Gastroesophageal sphincter (tissue), 4 donors: Measurements from ENCODE around the gene ADAMTS2. TPM values are rescaled to one million over a fixed set of nuclear protein-coding genes. Genes with fewer than 3 reads are reported as not detected.

ENCODE experiments used
- ATAC-seq: fragments of 150-250 bp; one replicate; pipeline ENCODE4 v1.9.1; 2016; ENCODE audit warnings: mild to moderate bottlenecking, moderate library complexity
- H3K27ac ChIP-seq, 4 donors: fragments of 200-600 bp; sonication (generic) in 3 of 4; 1 replicate in 3 of 4; 2 replicates in 1 of 4; pipeline ENCODE4 v1.5.1; 2016 to 2019
- H3K27me3 ChIP-seq: fragments of 200-600 bp; sonication (generic); one replicate; pipeline ENCODE4 v1.5.1; 2019
- H3K36me3 ChIP-seq, 2 donors: fragments of 200-600 bp; sonication (generic); one replicate each; pipeline ENCODE4 v1.5.1; 2019; ENCODE audit warnings: control low read depth in 1 of 2
- H3K4me1 ChIP-seq, 3 donors: fragments of 200-600 bp; sonication (generic); 1 replicate in 2 of 3; 2 replicates in 1 of 3; pipeline ENCODE4 v1.5.1; 2016 to 2019; ENCODE audit warnings: control low read depth in 2 of 3
- H3K4me3 ChIP-seq, 2 donors: fragments of 200-600 bp; sonication (generic); one replicate each; pipeline ENCODE4 v1.5.1; 2019; ENCODE audit warnings: mild to moderate bottlenecking in 1 of 2, moderate library complexity in 1 of 2
- H3K9me3 ChIP-seq, 3 donors: fragments of 200-600 bp; sonication (generic); one replicate each; pipeline ENCODE4 v1.5.1; 2017 to 2019; ENCODE audit warnings: control low read depth in 2 of 3
- EP300 ChIP-seq: sonication (generic); formaldehyde crosslinking; IDR thresholded peaks from one replicate; pipeline ENCODE4 v1.6.1; 2017; ENCODE audit warnings: antibody characterized with exemption, mild to moderate bottlenecking
- POLR2A ChIP-seq, 2 donors: fragments of 450-650 bp; IDR thresholded peaks; one replicate each; pipeline ENCODE4 v1.6.1; 2017; ENCODE audit warnings: antibody characterized with exemption in 2 of 2, mild to moderate bottlenecking in 2 of 2, moderate library complexity in 1 of 2
- POLR2AphosphoS5 ChIP-seq: sonication (generic); formaldehyde crosslinking; IDR thresholded peaks from one replicate; pipeline ENCODE4 v1.6.1; 2017; ENCODE audit warnings: antibody characterized with exemption
- WGBS, 2 donors: methylation state at CpG; one replicate each; pipeline ENCODE4 v1.1.5; 2018; ENCODE audit warnings: low coverage in 1 of 2; 5-methylcytosine and 5-hydroxymethylcytosine counted together
- total RNA-seq, 4 donors: library from RNA; depleted of rRNA; stranded (reverse); fragments of >200 nt; gene quantifications; one replicate each; pipeline ENCODE4 v1.1.0, GENCODE V29; 2016
- TF ChIP-seq, protein P1 (sequence below), 4 experiments: fragments of 200-600 bp in 2 of 4; fragments of 450-650 bp in 2 of 4; sonication (generic) in 1 of 4; IDR thresholded peaks; one replicate each; pipeline ENCODE4 v1.5.1; 2017 to 2019; ENCODE audit warnings: antibody characterized with exemption in 4 of 4, mild to moderate bottlenecking in 2 of 4, moderate library complexity in 2 of 4

Gene ADAMTS2
- total RNA-seq, 4 donors from 2014 or later = 14.8 to 24.8 (median 22.6) TPM

DNA sequence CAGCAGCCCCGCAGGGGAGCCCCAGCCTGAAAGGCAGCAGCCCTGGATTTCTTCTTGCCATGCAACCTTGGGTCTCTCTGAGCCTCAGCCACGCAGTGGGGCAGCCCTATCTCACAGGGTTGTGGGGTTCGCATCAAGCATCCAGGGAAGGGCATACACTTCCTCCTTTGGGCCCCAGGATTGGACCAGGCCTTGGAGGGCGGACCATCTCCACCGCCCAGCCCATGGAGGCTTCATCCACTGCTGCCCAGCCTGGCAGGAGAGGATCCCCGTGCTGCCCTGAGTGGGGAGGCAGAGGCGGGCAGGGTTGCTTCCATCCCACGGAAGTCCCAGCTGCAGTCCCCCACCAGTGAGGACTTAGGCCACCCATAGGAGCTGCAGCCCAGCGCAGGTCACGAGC is 5.3 kb downstream of the ADAMTS2 start:
- ATAC-seq = no peak

DNA sequence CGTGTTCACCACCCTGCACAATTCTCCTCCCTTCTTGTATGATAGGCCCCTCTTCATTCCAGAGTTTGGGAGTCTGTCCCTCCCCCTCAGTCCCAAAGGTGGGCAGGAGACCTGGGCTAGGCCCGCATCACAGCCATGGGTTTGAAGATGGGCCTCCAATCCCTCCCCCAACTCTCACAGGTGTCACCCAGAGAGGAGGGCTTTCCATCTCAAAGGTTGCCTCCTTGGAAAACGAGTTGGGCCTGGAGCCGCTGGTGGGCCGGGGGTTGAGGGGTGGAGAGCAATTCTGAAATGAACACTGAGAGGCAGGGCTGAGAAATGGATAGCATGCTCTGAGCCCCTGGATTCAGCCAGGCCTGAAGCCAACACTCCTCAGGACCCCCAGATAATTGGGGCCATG is 6.2 kb downstream of the ADAMTS2 start:
- no CpG with 5 or more reads among the region's 5 CpGs for WGBS, 2 donors
- H3K9me3 ChIP-seq = no peaks in the 10 kb centered on the region
- peaks cover 0 to 7% of the 10 kb centered on the region in 2 donors for H3K36me3 ChIP-seq
- peaks cover 0 to 25% (median 12%) of the 10 kb centered on the region in 3 donors for H3K4me1 ChIP-seq
- no peak for ATAC-seq
- TF ChIP-seq POLR2AphosphoS5 (no peak), POLR2A (IDR thresholded peaks at IDR 0.05) (no peak), EP300 (no peak)
- TF ChIP-seq, protein P1, sequence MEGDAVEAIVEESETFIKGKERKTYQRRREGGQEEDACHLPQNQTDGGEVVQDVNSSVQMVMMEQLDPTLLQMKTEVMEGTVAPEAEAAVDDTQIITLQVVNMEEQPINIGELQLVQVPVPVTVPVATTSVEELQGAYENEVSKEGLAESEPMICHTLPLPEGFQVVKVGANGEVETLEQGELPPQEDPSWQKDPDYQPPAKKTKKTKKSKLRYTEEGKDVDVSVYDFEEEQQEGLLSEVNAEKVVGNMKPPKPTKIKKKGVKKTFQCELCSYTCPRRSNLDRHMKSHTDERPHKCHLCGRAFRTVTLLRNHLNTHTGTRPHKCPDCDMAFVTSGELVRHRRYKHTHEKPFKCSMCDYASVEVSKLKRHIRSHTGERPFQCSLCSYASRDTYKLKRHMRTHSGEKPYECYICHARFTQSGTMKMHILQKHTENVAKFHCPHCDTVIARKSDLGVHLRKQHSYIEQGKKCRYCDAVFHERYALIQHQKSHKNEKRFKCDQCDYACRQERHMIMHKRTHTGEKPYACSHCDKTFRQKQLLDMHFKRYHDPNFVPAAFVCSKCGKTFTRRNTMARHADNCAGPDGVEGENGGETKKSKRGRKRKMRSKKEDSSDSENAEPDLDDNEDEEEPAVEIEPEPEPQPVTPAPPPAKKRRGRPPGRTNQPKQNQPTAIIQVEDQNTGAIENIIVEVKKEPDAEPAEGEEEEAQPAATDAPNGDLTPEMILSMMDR (IDR thresholded peaks at IDR 0.05) = no peak
- H3K4me3 ChIP-seq = no peak overlapping the region
- H3K27me3 ChIP-seq = peaks cover 71% of the 10 kb centered on the region
- H3K27ac ChIP-seq = no peak overlapping the region

More for the DNA sequence above, 5.3 kb downstream of the ADAMTS2 start:
- Histone ChIP-seq H3K4me1 (peaks cover 0 to 31% (median 12%) of the 10 kb centered on the region in 3 donors), H3K27me3 (peaks cover 80% of the 10 kb centered on the region), H3K4me3 (no peak overlapping the region), H3K9me3 (no peaks in the 10 kb centered on the region), H3K27ac (no peak overlapping the region), H3K36me3 (peaks cover 0 to 7% of the 10 kb centered on the region in 2 donors)
- TF ChIP-seq, protein P1 (IDR thresholded peaks at IDR 0.05) = no peak
- TF ChIP-seq POLR2AphosphoS5 (no peak), EP300 (no peak), POLR2A (IDR thresholded peaks at IDR 0.05) (no peak)
- 100% methylated on average over 1 of the region's 10 CpGs; no CpG with 5 or more reads in 1 of the 2 donors for WGBS, 2 donors

DNA sequence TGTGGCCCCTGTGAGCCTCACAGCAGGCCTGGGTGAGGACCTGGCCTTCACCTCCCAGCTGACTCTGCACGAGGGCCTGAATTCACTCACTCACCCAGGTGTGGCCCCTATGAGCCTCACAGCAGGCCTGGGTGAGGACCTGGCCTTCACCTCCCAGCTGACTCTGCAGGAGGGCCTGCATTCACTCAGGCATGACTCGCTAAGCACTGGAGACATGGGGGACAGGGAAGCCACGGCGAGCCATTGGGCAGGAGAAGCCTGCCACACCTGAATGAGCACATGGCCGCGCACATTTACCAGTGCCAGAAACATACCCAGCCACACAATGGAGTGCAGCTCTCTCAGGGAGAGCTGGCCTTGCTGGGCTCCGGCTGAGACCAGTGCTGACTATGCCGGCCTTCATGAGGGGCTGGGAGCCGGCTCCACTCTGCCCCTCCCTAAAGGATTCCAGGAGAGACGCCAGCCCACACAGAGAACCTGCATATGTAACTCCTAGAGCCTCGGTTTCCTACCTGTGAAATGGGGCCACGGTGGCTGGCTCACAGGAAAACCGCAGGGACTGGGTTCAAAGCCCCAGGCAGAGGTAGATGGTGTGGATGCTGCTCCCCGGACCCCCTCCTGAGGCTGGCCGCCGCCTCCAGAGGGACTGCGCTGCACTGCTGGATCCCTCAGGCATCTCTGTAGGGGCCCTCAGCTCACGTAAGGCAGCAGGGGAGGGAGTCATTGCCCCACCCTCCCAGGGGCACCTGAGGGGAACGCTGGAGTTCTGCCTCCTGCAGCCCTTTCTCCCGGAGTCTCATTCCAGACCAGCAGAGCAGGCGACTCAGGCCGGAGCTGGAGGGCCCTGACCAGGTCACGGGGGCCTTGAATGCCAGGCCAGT is 7.2 kb downstream of the ADAMTS2 start:
- peaks cover 60% of the 10 kb centered on the region for H3K27me3 ChIP-seq
- WGBS, 2 donors = no CpG with 5 or more reads among the region's 23 CpGs

DNA sequence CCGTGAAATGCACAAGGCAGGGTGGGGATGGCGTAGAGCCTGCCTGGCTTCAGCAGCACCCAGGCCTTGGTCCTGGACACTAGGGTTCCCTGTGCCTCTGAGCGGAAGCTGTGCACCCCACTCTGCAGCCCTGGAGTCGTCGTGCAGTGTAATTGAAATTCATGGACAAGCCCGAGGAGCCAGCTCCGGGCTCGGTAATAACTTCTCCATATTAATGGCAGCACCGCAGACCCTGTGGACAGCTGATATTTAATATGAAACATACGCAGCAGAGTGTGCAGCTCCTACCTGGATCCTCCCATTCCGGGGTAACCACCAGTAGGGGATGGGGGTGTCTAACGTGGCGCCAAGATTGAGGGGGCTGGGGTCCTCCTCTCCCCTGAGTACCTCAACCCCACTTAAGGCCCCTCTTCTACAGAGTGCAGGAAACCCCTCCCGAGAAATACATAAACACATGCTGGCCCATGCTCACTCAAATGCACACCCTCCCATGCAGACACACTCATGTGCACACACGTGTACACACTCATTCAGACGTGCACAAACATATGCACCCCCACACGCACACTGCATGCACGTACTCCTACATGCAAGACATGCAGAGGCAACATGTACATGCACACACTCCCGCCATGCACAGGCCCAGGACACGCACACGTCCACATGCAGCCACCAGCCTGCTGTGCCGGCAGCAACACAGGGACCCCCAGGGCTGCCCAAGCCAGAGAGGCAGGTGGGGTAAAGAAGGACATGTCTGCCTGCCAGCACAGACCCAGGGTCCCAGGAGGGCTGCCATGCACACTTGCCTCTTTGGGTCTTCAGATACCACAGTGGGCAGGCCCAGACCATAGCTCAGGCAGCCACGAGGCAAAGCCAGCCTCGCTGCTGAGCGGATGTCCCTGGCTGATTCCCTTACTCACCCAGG is 8.1 kb downstream of the ADAMTS2 start:
- Histone ChIP-seq H3K4me3 (no peak overlapping the region), H3K4me1 (peaks cover 0 to 6% (median 0%) of the 10 kb centered on the region in 3 donors), H3K36me3 (peaks cover 0 to 7% of the 10 kb centered on the region in 2 donors), H3K27ac (no peak overlapping the region), H3K27me3 (peaks cover 51% of the 10 kb centered on the region), H3K9me3 (no peaks in the 10 kb centered on the region)
- ATAC-seq = no peak
- TF ChIP-seq POLR2A (IDR thresholded peaks at IDR 0.05) (no peak), POLR2AphosphoS5 (no peak), EP300 (no peak)
- TF ChIP-seq, protein P1 (IDR thresholded peaks at IDR 0.05) = no peak
- WGBS, 2 donors = 93% methylated on average over 3 of the region's 25 CpGs; no CpG with 5 or more reads in 1 of the 2 donors

More for the DNA sequence above, 7.2 kb downstream of the ADAMTS2 start:
- H3K27ac ChIP-seq = no peak overlapping the region
- ATAC-seq = no peak
- no peak overlapping the region for H3K4me3 ChIP-seq
- no peaks in the 10 kb centered on the region for H3K9me3 ChIP-seq
- TF ChIP-seq POLR2AphosphoS5 (no peak), EP300 (no peak), POLR2A (IDR thresholded peaks at IDR 0.05) (no peak)
- TF ChIP-seq, protein P1 (IDR thresholded peaks at IDR 0.05) = no peak
- peaks cover 0 to 7% of the 10 kb centered on the region in 2 donors for H3K36me3 ChIP-seq
- peaks cover 0 to 15% (median 3%) of the 10 kb centered on the region in 3 donors for H3K4me1 ChIP-seq
